Calu3 (cell line): ENCODE measurements around the gene MYBPHL. TPM values are rescaled to one million over a fixed set of nuclear protein-coding genes. Genes with fewer than 3 reads are reported as not detected.

Experiments used
- BruUV-seq: library from RNA; stranded (reverse); fragments of 400-500 nt; replicated peaks from 2 replicates; lab custom pipeline; 2021; lab: Mats Ljungman, UMichigan
- CTCF ChIA-PET: fragments of 300-600 bp; sonication (Branson Sonifier 250); formaldehyde crosslinking; loops from one replicate; lab custom pipeline; 2022; ENCODE audit warnings: antibody characterized with exemption; lab: Charles Lee
- DNase-seq: peaks from one replicate; pipeline ENCODE4 v3.0.0; 2022
- H3K27ac Mint-ChIP-seq: one replicate; pipeline ENCODE4 v1.8.0; 2022; ENCODE audit warnings: mixed read lengths; ENCODE audit not compliant: unreplicated experiment
- H3K27me3 Mint-ChIP-seq: one replicate; pipeline ENCODE4 v1.8.0; 2022; ENCODE audit warnings: mixed read lengths; ENCODE audit not compliant: unreplicated experiment
- H3K36me3 Mint-ChIP-seq: one replicate; pipeline ENCODE4 v1.8.0; 2022; ENCODE audit warnings: mild to moderate bottlenecking, moderate library complexity, mixed read lengths; ENCODE audit not compliant: insufficient read depth, unreplicated experiment
- H3K4me1 Mint-ChIP-seq: one replicate; pipeline ENCODE4 v1.8.0; 2022; ENCODE audit warnings: mild to moderate bottlenecking, low read depth, mixed read lengths; ENCODE audit not compliant: unreplicated experiment
- H3K4me3 Mint-ChIP-seq: one replicate; pipeline ENCODE4 v1.8.0; 2022; ENCODE audit warnings: mild to moderate bottlenecking, low read depth, moderate library complexity, mixed read lengths; ENCODE audit not compliant: unreplicated experiment
- H3K9me3 Mint-ChIP-seq: one replicate; pipeline ENCODE4 v1.8.0; 2022; ENCODE audit warnings: low read depth, mixed read lengths; ENCODE audit not compliant: unreplicated experiment
- intact Hi-C: fragments of 100-400 bp; cut with micrococcal nuclease; formaldehyde crosslinking; loops from one replicate; pipeline ENCODE4 v1.10.0; 2022; ENCODE audit not compliant: unreplicated experiment
- total RNA-seq: library from RNA; stranded (reverse); gene quantifications from 2 replicates; pipeline ENCODE4 v1.2.3, GENCODE V29; 2022
- TF ChIP-seq, protein P1 (sequence below): fragments of 200-600 bp; IDR thresholded peaks from one replicate; pipeline ENCODE4 v1.8.0; 2022; ENCODE audit warnings: antibody characterized with exemption; ENCODE audit not compliant: unreplicated experiment

The MYBPHL gene
- total RNA-seq, 1 experiment from 2014 or later: not detected

GRCh38 chr1:109252167-109252892 lies 54.5 kb downstream of the MYBPHL start:
- no peaks in the 10 kb centered on the region for H3K36me3 Mint-ChIP-seq
- no TSS peak for BruUV-seq
- CTCF ChIA-PET: no interaction called here
- H3K27ac Mint-ChIP-seq: no peak overlapping the region
- H3K9me3 Mint-ChIP-seq: no peaks in the 10 kb centered on the region
- H3K27me3 Mint-ChIP-seq: no peaks in the 10 kb centered on the region
- TF ChIP-seq, protein P1, sequence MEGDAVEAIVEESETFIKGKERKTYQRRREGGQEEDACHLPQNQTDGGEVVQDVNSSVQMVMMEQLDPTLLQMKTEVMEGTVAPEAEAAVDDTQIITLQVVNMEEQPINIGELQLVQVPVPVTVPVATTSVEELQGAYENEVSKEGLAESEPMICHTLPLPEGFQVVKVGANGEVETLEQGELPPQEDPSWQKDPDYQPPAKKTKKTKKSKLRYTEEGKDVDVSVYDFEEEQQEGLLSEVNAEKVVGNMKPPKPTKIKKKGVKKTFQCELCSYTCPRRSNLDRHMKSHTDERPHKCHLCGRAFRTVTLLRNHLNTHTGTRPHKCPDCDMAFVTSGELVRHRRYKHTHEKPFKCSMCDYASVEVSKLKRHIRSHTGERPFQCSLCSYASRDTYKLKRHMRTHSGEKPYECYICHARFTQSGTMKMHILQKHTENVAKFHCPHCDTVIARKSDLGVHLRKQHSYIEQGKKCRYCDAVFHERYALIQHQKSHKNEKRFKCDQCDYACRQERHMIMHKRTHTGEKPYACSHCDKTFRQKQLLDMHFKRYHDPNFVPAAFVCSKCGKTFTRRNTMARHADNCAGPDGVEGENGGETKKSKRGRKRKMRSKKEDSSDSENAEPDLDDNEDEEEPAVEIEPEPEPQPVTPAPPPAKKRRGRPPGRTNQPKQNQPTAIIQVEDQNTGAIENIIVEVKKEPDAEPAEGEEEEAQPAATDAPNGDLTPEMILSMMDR: no peak
- no peak for DNase-seq
- H3K4me3 Mint-ChIP-seq: no peak overlapping the region
- H3K4me1 Mint-ChIP-seq: peaks cover 14% of the 10 kb centered on the region
- intact Hi-C loops: no loop called here

DNA sequence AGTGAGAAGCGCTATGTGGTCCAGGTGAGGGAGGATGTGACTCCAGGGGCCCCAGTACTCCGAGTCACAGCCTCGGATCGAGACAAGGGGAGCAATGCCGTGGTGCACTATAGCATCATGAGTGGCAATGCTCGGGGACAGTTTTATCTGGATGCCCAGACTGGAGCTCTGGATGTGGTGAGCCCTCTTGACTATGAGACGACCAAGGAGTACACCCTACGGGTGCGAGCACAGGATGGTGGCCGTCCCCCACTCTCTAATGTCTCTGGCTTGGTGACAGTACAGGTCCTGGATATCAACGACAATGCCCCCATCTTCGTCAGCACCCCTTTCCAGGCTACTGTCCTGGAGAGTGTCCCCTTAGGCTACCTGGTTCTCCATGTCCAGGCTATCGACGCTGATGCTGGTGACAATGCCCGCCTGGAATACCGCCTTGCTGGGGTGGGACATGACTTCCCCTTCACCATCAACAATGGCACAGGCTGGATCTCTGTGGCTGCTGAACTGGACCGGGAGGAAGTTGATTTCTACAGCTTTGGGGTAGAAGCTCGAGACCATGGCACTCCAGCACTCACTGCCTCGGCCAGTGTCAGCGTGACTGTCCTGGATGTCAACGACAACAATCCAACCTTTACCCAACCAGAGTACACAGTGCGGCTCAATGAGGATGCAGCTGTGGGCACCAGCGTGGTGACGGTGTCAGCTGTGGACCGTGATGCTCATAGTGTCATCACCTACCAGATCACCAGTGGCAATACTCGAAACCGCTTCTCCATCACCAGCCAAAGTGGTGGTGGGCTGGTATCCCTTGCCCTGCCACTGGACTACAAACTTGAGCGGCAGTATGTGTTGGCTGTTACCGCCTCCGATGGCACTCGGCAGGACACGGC lies 55.3 kb downstream of the MYBPHL start:
- BruUV-seq: no TSS peak
- no peak for DNase-seq
- no peaks in the 10 kb centered on the region for H3K36me3 Mint-ChIP-seq
- no peaks in the 10 kb centered on the region for H3K9me3 Mint-ChIP-seq
- TF ChIP-seq, protein P1: no peak
- no peak overlapping the region for H3K4me3 Mint-ChIP-seq
- no peak overlapping the region for H3K27ac Mint-ChIP-seq
- H3K4me1 Mint-ChIP-seq: peaks cover 14% of the 10 kb centered on the region
- intact Hi-C loops: no loop called here
- H3K27me3 Mint-ChIP-seq: peaks cover 7% of the 10 kb centered on the region
- CTCF ChIA-PET: no interaction called here

- TF ChIP-seq, protein P1: no peak
- Mint-ChIP-seq H3K9me3 (no peaks in the 10 kb centered on the region), H3K27ac (no peak overlapping the region), H3K4me3 (no peak overlapping the region), H3K27me3 (peaks cover 10% of the 10 kb centered on the region), H3K4me1 (peaks cover 10% of the 10 kb centered on the region), H3K36me3 (no peaks in the 10 kb centered on the region)
- BruUV-seq: no TSS peak
- DNase-seq: no peak
- intact Hi-C loops: no loop called here
- CTCF ChIA-PET: no interaction called here
Measured at GRCh38 chr1:109250454-109251276, 56.1 kb downstream of the MYBPHL start.
